ENCODE measurements around the gene MGAT5B.

The MGAT5B gene

GRCh38 chr17:76987486-76988093 is 119.4 kb downstream of the MGAT5B start:
- DNase-seq, result no peak

GRCh38 chr17:76988796-76989195 is 120.6 kb downstream of the MGAT5B start:
- DNase-seq, result no peak

- no peak for DNase-seq
Measured at GRCh38 chr17:76989519-76989918, 121.3 kb downstream of the MGAT5B start.

- DNase-seq, result no peak
Measured at GRCh38 chr17:76992891-76993290, 124.7 kb downstream of the MGAT5B start.

- no peak for DNase-seq
Measured at GRCh38 chr17:76993651-76994050, 125.4 kb downstream of the MGAT5B start.

GRCh38 chr17:76994237-76994637 is 126.0 kb downstream of the MGAT5B start:
- DNase-seq, result no peak

- DNase-seq, result no peak
Measured at GRCh38 chr17:76995387-76996105, 127.3 kb downstream of the MGAT5B start.

GRCh38 chr17:76996741-76997694 is 128.8 kb downstream of the MGAT5B start:
- no peak for DNase-seq

GRCh38 chr17:76997981-76998531 is 129.9 kb downstream of the MGAT5B start:
- no peak for DNase-seq

GRCh38 chr17:76998839-76999238 is 130.6 kb downstream of the MGAT5B start:
- no peak for DNase-seq

Measured in NCI-H82 (cell line).